GM18520 (cell line): Measurements from ENCODE around the gene DPAGT1.

Source experiments
- ATAC-seq: cut with Tn5 transposase; IDR thresholded peaks from one replicate; pipeline ENCODE4 v1.9.1; 2021; ENCODE audit not compliant: unreplicated experiment

The DPAGT1 gene

DNA sequence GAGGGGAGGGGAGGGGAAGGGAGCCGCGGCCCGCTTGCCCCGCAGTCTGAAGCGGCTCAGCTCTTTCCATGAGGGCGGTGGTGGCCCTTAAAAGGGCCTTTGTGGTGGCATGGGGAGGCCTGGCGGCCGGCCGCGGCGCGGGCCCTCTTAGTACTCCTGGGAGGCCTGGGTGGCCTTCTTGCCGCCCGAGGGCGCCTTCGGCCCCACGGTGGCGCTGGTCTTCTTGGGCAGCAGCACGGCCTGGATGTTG is 6.9 kb downstream of the DPAGT1 start:
- peak; percentile 25 for ATAC-seq

DNA sequence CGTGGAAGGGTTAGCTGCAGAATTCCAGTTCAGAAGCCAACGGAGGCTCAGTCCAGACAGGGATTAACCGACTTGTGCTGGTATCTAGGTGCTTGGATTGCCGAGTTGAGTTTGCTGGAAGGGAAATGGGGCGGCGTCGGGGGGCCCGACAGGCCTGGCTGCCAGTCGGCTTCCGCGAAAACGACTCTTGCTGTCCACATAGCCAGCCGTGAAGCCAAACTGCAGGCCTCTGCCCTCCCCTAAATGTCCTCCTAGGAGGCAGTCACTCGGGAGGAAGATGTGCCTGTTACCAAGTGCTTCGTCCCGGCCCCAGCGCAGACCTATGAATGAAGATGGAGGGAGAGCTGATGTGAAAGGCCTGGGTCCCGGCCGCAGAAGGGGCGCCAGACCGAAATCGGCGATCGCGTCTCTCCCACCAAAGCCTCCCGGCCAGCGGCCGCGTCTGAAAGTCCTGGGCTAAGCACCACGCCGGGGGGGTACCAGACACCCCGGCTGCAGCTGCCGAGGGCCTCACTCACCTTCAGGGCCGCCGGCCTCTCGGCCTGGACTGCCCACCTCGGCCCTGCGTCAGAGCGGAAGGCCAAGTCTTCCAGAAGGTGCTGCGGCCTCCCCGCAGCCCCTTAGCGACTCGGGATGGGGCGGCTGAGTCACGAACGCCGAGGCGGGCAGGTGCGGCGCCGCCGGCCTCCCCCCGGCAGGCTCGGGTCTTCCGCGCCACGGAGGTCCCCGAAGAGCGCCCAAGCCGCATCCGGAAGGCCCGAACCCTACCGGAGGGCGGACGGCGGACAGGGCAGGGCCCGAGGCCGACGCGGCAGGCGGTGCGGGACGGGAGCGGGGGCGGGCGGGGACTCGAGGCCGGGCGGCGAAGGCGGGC is 7.5 kb downstream of the DPAGT1 start:
- ATAC-seq: peak; percentile 3

DNA sequence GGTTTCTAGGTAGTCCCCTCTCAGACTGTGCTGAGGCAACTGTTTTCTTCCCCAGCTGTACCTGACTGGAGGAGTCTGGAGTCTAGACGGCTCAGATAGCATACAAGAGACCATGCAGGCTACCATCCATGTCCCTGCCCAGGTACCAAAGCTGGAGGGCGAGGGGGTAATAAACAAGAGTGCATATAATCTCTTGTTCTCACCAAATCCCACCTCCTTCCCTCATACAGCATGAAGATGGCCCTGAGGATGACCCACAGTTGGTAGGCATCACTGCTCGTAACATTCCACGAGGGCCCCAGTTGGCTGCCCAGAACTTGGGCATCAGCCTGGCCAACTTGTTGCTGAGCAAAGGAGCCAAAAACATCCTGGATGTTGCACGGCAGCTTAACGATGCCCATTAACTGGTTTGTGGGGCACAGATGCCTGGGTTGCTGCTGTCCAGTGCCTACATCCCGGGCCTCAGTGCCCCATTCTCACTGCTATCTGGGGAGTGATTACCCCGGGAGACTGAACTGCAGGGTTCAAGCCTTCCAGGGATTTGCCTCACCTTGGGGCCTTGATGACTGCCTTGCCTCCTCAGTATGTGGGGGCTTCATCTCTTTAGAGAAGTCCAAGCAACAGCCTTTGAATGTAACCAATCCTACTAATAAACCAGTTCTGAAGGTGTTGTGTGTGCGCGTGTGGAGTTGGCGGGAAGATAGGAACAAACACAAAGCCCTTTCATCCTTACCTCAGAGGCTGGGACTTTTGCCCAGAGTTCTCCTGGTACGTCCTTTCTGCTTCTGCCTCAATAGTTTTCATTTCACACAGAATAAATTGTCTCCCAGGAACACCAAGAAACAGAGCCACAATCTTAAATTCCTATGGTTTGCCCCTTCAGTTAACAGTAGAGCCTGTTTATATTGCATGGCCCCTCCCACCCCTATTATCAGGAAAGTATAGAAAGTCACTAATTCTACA is 8.5 kb downstream of the DPAGT1 start:
- ATAC-seq: no peak

DNA sequence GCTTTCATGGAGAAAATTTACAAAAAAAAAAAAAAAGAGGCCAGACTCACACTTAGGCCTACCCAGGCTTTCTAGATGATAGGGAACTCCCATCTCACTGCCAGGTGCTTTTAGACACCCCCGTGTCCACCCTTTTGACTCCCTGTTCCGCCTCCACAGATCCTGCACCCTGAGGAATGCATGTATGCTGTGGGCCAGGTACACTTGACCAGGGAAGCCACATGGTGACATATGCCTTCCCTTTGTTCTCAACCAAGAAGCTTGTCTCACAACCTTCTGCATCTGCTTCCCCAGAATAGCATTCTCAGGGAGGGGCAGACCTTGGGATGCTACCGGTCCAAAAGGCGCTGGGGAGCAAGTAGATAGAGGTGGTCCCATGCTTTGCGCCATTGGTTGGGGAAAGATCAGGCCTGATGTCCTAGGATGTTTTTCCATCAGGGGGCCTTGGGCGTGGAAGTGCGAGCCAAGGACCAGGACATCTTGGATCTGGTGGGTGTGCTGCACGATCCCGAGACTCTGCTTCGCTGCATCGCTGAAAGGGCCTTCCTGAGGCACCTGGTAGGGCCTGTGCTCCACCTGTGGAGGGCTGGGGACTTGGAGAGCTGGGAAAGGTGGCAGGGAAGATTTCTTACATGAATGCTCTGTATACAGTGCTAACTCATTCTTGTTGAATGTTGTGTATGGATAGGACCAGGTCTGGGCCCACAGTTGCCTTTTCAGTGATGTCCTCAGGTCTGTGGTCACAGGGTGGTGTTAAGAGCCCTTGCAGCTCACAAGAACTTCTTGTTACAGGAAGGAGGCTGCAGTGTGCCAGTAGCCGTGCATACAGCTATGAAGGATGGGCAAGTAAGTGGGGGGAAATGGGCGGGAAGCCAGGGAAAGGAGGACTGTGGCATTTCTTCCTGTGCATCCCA is 9.4 kb downstream of the DPAGT1 start:
- ATAC-seq: no peak

DNA sequence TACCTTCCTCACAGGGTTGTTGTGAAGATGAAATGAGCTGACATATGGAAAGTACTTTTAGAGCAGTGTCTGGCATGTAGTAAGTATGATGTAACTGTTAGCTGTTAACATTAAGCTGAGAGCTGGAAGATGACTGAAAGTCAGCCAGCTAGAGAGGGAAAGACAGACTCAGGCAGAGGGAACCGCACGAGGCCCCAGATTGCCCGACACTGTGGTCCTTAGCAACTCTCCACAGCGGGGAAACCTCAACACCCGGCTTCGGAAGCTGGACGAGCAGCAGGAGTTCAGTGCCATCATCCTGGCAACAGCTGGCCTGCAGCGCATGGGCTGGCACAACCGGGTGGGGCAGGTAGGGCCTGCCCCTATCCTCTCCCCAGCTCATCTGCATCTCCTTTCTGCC is 10.5 kb downstream of the DPAGT1 start:
- ATAC-seq: no peak

DNA sequence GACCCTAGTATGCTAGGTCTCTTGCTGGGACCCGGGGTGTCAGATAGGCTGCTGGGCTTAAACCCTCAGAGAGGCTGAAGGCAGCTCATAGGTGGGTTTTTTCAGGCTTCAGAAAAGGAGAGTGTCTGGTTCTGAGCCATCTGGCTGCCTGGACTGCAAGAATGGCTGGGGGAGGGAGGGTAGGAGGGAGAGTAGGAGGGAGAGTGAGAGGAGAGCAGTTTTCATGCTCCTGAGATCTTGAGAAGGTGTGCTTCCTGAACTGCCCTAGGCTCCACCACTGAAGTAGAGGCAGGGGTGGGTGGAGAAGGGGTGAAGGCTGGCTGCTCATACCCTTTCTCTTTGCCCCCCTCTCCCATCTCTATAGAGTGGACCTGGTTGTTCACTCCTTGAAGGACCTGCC is 12.3 kb downstream of the DPAGT1 start:
- no peak for ATAC-seq

DNA sequence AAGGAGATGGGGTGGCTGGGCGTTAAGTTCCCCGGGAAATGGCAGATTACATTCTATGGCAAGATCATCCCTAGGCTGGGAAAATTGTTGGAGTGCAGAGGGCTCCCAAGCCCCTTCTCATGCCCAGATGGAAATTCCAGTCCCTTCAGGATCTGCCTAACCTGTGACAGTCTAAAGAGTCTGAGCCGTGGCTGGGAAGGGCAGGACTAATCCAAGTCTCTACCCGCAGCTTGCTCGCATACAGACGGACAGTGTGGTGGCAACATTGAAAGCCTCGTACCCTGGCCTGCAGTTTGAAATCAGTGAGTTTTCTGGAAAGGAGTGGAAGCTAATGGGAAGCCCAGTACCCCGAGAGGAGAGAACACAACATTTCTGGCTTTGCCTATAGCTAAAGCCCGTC is 13.2 kb downstream of the DPAGT1 start:
- ATAC-seq: no peak

DNA sequence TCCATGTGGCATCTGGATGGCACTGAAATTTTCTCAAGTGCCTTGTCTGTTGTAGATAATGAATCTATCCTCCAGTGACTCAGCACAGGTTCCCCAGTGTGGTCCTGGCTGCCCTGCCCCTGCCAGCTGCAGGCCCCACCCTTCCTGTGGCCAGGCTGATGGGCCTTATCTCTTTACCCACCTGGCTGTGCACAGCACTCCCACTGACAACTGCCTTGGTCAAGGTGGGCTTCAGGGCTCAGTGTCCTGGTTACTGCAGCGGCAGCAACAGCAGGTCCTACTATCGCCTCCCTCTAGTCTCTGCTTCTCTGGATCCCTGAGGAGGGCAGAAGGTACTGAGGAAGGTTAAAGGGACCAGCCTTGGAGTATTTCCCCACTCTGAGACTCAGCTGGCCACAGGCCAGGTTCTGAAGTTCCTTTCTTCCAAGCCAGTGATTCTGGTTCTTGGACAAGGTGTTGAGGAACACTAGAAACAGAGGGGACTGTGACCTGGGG is 13.9 kb downstream of the DPAGT1 start:
- ATAC-seq: no peak

DNA sequence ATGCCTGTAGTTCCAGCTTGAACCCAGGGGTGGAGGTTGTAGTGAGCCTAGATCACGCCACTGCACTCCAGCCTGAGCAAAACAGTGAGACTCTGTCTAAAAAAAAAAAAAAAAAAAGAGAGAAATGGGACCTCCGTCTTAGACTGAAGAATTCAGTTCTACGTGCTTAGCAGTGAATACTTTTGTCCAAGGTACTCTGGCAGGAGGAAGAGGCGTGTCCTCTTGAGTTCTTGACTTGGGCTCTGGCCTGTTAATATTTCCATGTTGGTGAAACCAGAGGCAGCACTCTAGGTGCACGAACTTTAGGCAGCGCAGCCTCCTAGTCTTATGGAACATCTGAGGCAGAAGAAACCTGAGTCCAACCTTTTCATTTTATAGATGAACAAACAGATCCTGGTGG is 14.5 kb downstream of the DPAGT1 start:
- ATAC-seq: no peak

DNA sequence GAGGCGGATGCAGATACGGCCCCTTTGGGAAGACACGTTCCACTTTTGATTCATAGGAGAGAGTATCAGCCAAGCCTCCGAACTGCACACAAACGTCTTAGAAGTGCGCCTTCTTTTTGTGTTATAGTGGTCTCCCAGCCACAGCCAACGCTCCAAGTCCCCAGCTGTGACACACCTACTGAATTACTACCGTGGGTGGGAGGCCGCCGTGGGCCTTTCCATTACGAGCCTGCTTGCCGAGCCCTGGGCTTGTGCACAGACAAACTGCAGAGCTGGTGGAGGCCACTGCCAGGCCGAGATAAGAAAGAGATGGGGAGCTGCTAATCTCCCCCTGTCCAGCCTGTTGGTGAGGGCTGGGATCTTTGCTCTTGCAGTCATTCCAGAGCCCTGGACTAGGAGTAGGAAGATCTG is 16.2 kb downstream of the DPAGT1 start:
- ATAC-seq: no peak

DNA sequence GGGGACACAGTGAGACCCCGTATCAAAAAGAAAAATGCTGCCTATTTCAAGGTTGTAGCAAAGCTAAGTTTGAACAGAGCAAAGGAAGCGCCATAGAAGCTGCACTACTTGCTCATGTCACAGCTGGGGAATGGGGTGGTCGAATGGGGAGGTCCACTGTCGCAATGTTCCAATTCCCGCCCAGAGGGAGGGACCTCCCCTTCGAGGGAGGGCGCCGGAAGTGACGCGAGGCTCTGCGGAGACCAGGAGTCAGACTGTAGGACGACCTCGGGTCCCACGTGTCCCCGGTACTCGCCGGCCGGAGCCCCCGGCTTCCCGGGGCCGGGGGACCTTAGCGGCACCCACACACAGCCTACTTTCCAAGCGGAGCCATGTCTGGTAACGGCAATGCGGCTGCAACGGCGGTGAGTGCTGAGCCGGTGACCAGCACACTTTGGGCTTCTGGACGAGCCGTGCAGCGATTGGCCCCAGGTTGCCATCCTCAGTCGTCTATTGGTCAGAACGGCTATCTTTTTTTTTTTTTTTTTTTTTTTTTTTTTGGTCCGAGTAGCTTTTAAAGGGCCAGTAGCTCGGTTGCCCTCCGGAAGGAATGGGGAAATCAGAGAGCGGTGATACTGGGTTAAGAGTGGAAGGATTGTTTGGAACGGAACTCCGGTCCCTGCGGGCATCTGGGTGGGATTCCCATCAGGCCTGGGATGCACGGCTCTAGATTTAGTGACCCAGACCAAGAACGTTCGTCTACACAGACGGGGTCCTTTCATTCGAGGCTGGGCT is 16.8 kb downstream of the DPAGT1 start, which contains the start of gene HMBS:
HMBS (plus strand) TSS at position 219 of the 774 bp plus-strand sequence; CDS start at position 372, 153 bp downstream.
- ATAC-seq: peak; percentile 78

DNA sequence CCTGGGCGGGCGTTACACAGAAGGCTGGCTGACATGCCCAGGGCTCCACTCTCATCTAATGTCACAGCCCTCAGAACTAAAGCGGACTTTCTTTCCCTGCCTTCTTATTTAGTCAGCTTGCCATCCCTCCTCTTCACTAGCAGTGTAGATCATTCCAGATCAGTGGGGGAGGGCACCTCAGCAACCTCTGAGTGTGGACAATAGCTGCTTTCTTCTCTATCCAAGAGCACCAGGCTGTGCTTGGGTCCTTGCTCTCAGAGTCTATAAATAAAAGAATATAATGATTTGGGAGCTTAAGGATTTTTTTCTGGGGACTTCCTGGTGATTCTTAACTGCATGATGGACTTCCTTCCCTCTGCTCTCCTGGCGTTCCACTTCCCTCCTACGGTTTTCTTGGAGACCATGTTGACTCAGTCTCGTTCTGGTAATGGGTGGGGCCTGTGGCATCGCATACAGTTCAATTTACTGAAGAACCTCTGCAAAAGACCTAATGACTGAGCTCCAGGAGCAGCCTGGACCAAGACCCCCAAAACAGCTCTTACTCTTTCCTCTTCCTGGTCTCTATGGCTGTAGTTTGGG is 19.9 kb downstream of the DPAGT1 start:
- ATAC-seq: no peak

DNA sequence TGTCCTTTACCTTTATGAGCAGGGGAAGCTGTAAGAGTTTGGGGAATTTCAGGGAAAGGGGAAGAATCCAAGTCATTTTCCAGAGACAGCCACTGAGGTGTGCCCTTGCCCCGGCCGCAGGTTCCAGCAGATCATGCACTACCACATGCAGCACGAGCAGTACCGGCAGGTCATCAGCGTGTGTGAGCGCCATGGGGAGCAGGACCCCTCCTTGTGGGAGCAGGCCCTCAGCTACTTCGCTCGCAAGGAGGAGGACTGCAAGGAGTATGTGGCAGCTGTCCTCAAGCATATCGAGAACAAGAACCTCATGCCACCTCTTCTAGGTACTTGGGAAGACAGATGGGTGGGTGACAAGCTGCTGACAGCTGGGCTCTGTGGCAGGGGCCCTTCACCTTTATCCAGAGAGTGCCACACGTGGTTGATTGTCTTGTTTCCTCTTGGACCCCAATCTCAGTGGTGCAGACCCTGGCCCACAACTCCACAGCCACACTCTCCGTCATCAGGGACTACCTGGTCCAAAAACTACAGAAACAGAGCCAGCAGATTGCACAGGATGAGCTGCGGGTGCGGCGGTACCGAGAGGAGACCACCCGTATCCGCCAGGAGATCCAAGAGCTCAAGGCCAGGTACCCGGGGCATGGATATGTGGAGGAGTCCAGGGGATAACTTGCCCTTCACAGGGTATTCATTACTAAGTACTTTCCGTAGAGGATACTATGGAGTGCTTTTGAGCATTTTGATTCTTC is 22.8 kb downstream of the DPAGT1 start:
- ATAC-seq: no peak

DNA sequence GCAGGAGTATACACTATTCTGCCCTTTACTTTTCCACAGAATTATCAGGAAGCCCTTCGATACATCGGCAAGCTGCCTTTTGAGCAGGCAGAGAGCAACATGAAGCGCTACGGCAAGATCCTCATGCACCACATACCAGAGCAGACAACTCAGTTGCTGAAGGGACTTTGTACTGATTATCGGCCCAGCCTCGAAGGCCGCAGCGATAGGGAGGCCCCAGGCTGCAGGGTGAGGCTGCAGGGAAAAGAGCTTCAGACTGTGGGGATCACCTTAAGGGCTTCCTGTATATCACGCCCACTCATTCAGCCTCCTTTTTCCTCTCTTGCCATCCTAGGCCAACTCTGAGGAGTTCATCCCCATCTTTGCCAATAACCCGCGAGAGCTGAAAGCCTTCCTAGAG is 23.8 kb downstream of the DPAGT1 start:
- ATAC-seq: no peak

DNA sequence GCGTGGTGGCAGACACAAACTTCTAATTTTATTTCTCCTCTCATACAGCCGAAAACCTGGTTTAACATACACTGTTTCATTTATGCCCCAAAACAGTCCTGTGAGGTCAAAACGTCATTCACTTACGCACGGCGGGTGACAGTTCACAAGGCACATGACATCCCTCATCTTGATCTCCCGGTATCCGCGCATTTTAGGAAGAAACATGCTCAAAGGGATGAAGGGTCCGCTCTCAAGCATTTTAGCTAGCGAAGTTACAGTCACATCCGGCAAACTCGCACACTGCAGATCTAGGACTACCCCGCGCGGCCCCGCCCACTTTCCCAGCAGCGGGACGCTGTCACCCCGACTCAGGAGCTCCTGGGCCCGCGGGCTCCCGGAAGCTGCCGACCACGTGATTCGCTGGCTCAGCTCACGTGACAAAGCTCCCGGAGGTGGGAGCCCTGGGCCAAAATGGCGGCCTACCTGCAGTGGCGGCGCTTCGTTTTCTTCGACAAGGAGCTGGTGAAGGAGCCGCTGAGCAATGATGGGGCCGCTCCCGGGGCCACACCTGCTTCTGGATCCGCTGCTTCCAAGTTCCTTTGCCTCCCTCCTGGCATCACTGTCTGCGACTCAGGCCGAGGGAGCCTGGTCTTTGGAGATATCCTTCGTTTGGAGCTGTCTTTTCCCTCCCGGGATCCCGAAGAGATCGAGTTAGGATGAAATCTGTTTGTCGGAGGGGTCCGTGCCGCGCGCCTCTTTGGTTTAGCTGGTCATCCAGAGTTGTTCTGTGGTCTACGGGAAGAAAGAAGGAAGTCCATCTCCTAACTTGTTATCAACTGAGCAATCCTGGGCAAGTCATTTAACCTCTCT is 34.1 kb downstream of the DPAGT1 start, which contains the start of gene VPS11:
VPS11 (plus strand) TSS at position 448 of the 852 bp plus-strand sequence; CDS start at position 454, 6 bp downstream.
- peak; percentile 91 for ATAC-seq

DNA sequence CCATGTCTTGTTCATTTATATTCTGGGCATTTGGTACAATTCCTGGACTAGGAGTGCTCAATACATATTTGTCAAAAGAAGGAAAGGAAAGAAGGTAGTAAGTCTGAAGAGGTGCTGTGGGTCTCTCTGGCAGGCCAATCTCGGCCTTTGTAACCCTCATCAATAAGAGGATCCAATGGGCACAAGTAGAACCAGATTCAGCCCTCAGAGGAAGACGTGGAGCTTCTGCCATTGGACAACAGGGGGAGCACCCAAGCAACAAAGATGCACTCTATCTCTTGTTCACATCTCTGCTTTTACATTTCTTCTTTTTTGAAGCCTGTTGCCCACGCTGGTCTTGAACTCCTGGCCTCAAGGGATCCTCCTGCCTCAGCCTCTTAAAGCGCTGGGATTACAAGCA is 36.3 kb downstream of the DPAGT1 start:
- no peak for ATAC-seq

DNA sequence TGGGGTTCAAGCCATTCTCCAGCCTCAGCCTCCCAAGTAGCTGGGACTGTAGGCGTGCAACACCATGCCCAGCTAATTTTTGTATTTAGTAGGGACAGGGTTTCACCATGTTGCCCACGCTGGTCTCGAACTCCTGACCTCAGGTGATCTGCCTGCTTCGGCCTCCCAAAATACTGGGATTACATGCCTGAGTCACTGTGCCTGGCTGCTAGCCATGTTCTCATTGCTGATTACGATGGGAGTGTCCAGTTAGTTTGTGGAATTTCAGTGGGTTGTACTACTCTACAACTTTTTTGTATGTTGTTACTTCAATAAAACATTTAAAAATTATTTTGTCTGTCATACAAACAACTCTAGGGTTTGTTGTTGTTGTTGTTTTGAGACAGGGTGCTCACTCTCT is 38.9 kb downstream of the DPAGT1 start:
- no peak for ATAC-seq

DNA sequence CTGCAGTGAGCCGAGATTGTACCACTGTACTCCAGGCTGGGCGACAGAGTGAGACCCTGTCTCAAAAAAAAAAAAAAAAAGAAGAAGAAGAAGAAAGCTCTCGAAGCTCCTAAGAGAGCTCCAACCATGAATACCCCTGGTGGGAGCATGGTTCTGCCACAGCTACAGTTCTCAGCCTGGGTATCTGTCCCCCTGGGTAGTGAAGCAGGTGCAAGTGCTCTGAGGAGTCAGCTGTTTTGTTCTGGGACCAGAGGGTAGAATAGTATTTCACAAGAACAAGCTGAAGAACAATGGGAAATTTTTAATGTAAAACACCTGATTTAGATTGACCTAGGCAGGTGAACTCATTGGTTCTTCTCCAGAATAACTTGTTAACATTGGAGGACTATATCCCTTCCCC is 40.4 kb downstream of the DPAGT1 start:
- no peak for ATAC-seq
